ENCODE data around the gene MET.
"Not testable (repeated sequence)": the region's sequence is repeated elsewhere in the genome, so short reads cannot be mapped to it uniquely, and the experiment has no call there.

Gene MET

DNA sequence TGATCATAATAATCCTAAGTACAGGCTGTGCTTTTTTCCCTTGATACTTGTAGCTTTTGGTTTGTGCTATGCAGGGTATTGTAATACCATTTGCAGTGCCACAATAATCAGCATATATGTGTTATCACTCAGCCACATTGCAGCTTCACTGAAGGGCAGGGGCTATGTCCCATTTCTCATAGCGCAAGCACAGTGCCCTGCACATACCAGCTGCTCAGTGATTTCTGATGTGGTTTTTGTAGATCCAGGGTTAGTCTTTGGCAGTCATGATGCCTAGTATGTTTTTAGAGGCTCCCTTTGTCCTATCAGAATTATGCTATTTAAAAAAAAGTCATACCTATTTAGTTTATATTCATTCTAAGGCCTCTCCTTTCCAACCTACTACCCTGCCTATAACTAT, 25.8 kb downstream of the MET start:
- no peak for DNase-seq (ENCODE audit: low spot score)

DNA sequence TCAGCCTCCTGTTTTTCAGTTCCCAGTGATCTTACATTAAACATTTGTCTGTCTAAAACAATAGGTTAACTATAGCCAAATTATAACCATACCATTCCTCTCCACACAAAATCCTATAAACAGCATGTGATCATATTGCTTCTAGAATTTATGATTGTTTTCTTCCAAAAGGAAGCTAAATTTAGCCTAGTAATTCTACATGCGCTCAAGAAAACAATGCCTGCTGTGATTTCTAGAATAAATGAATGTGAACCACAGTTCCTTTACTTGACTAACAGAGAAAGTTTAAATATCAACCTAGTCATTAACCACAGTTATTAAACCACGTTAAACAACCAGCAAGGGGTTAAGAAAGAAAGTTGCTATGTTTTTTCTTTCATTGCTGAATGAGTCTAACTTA, 26.4 kb downstream of the MET start:
- no peak for DNase-seq (ENCODE audit: low spot score)

DNA sequence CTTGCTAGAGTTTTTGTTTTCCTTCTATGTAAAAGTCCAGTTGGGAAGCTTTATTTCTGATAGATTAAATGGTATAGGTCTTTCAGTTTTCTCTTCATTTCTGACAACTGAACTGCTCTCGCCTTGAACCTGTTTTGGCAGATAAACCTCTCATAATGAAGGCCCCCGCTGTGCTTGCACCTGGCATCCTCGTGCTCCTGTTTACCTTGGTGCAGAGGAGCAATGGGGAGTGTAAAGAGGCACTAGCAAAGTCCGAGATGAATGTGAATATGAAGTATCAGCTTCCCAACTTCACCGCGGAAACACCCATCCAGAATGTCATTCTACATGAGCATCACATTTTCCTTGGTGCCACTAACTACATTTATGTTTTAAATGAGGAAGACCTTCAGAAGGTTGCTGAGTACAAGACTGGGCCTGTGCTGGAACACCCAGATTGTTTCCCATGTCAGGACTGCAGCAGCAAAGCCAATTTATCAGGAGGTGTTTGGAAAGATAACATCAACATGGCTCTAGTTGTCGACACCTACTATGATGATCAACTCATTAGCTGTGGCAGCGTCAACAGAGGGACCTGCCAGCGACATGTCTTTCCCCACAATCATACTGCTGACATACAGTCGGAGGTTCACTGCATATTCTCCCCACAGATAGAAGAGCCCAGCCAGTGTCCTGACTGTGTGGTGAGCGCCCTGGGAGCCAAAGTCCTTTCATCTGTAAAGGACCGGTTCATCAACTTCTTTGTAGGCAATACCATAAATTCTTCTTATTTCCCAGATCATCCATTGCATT, 27.1 kb downstream of the MET start:
- DNase-seq (ENCODE audit: low spot score), result no peak

DNA sequence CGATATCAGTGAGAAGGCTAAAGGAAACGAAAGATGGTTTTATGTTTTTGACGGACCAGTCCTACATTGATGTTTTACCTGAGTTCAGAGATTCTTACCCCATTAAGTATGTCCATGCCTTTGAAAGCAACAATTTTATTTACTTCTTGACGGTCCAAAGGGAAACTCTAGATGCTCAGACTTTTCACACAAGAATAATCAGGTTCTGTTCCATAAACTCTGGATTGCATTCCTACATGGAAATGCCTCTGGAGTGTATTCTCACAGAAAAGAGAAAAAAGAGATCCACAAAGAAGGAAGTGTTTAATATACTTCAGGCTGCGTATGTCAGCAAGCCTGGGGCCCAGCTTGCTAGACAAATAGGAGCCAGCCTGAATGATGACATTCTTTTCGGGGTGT, 27.7 kb downstream of the MET start:
- DNase-seq (ENCODE audit: low spot score), result no peak

DNA sequence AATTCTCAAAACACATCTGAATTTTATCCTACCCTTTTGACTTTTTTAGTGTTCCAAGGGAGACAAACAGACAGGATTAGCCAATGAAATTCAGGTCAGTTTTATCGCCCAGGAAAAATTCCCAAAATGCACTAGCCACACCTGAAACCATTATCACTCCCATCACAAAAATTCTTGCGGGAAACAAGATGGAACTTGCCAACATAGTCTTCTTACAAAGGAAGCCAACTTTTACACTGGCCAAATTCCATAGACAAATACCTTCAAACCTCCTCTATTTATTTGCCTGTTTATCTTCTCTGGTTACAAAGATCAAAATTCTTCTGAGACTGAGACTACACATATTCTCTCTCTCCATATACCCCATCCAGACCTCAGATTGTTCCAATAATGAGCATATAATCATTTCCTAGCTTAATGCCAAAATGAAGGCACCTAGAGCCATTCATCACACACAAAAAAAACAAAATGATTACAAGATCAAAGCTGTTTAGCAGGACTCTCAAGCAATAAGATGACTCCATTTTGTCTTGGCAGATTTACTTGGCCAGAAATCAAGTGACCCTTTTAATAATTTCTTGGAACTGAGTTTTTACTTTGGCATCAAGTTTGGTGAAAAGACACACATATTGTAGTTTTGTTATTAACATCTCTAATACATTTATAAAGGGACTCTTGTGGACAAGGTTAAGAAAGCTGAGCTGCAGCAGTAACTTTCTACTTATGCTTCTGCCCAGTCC, 30.2 kb downstream of the MET start:
- DNase-seq (ENCODE audit: low spot score), result no peak

DNA sequence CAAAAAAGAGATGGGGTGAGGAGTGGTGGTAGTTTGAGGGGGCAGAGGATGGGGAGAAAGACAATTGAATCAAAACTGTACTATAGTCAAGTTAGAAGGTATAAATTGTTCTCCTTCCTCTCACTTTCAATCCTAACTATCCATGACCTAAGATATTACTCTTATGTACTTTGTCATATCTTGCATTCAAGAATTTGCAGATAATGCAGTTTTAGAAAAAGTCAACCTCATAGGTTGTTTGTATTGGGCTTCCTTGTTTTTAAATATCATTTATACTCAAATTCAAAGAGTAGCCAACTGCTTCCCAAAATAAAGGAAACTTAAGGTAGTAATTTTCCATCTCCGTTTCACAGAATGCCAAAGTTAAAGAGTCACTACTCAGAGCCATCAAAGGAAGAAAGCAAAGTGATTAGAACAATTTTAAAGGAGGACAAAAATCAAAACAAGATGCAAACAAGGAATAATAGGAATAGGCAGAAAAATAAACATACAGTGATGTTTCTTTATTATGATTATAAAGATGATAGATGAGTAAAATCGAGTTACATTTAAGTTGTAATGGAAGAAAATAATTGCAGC, 32.7 kb downstream of the MET start:
- DNase-seq (ENCODE audit: low spot score), result no peak

DNA sequence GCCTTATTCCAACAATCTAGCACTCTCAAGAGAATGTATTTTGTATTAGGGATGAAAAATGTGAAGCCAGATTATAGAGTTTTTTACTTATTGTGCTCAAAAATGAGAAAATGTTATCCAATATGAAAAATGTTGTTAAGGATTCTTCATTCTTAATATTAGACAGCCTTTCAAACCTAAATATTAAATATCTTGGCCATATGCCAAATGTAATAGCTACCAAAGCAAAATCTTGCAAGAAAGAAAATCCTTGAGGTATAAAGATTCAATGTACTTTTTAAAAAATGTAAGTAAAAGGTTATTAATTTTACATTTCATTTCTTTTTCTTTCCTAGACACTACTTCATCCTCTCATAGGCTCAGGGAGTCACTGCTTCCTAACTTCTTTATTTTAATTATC, 33.4 kb downstream of the MET start:
- DNase-seq (ENCODE audit: low spot score), result no peak

DNA sequence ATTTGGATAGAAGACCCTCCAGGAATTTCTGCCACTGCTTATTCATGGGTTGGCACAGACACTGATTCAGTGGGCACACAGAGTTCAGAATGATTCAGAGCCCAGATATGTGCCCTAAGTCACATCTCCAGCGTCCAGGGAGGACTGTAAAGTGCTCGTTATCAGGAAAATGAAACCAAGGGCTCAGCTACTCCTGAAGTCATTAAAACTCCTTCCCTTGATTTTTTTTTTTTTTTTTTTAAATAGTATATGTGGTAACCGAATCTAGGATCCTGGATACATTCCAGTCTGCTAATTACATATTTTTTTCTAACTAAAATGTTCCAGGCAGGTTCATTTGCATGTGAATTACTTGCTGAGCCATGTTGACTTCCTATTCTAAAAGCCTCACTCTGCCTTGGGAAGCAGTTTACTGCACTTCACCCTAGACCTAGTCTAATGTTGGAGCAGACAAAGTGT, 34.7 kb downstream of the MET start:
- no peak for DNase-seq (ENCODE audit: low spot score)

DNA sequence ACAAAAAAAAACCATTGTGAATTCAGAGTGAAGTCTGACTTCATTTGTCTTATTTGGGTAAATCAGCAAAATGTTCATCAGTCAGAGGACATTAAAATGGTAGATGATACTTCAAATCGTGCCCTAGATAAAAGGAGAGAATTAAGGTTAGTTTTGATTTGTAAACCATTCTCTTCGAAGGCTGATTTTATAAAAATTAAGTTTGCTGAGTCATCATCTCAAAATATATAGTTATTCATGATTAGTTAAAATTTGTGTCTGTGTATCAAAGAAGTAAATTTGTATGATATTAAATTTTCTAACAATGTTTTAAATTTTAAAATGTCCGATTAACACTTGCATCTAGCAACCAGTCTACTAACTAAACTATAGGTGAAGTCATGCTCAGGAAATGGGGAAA, 35.3 kb downstream of the MET start:
- DNase-seq (ENCODE audit: low spot score), result no peak

DNA sequence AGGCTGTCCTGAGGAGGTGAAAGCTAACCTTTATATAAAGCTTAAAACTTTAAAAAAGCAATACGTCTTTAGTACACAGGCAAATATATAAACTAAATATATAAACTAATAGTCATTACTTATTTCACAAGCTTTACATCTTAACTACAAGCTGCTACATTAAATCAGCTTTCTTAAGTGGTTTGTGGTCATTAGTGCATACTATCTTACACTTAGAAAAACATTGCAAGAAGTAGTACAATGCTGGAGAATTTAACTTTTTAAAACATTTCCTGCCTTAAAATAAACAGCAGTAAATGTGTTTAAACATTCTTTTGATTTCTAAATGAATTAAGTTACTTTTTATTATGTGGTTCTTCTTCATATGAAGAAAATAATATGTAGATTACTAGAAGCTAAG, 36.3 kb downstream of the MET start:
- no peak for DNase-seq (ENCODE audit: low spot score)

DNA sequence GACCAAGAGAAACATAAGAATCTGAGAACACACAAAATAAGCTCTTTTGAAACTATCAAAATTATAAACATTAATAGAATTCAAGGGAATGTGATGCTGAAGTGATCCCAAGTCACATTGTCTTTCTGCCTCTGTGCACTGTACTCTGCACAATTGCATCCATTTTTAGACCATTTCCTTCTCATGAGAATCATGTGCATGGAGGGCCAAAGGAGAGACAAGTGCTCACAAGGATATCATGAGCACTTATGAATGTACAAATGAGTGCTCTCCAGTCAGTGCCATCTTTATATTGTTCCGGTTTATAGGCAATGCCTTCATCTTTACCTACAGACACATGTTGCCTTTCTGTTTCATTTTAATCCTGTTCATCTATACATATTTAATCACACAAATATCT, 36.9 kb downstream of the MET start:
- DNase-seq (ENCODE audit: low spot score), result no peak

DNA sequence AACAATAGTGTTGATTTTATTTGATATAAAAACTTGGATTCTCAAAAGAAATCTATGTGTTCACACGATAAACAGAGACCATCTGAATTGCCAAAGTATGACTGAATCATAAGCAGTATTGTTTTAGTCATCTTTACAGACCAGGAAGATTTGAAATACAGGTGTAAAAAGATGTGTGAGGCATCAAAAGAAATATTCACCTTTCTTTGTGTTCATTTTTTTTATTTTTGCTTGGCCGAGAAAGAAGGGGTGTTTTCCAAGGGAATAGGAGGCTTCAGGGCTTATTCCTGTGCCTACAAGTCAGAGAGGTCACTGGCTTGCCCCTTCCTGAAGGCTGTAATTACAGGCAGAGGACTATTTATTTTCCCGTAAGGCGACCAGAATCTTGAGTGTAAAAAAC, 37.3 kb downstream of the MET start:
- DNase-seq (ENCODE audit: low spot score), result no peak

DNA sequence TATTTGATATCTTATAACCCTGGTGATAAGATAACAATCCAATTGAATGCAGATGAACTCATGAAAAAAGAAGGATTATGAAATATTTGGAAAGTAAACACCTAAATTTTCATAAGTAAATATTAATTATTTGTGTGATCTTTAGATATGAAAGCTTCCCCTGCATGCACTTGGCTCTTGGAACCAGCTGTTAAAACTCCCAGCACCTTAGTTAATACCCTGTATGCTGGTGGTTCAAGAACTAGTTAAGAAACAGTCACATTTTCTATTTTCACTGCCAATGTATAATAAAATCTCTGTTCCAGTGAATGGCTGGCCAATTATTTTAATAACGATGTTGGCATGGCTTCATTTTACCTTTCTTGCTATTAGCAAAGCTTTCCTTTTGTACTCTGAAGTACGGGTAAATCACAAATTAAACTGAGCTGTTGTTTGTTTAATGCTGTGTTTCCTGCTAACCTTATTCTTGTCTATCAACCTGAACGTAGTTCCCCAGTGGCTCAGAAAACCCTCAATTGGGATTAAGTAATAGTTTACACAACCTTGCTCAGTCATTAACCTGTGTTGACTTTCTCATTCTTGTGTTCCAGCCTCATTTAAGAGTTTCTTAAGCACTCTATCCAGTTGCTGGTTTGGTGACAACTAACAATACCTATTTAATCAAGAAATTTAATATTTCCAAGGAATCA, 38.9 kb downstream of the MET start:
- no peak for DNase-seq (ENCODE audit: low spot score)

DNA sequence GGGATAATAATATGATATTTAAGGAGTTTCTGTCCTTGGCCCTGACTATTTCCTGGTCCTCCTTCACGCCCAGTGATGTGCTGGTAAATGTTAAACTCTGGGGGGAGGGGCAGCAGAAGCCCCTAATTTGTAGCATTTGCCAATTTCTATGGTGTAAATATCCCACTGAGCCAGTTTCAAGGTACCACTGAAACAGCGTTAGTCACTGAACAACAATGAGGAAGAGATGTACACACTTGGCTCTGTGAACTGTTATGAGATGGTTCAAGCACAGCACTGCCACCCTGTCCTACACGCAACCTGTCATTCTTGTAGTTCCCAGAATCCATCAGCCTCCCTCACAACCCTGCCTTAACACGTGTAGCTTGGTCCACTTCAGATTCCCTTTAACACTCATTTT, 39.8 kb downstream of the MET start:
- no peak for DNase-seq (ENCODE audit: low spot score)

DNA sequence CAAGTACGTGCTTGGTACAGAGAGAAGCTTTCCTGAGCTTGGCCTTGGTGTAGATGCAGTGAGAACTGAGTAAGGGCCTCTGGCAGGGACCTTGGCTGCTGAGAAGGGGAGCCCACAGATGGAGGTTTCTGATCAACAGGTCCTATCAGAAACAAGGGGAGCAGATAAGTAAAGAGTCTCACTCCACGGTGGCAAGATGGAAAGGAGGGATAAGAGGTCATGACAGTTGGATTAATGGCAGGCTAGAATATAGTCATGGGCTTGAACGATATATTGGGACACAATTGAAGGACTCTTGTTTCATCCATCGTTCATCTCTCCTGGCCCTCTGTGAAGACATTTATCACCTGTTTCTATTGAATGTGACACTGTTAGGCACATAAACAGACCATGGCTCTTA, 41.5 kb downstream of the MET start:
- DNase-seq (ENCODE audit: low spot score), result no peak

DNA sequence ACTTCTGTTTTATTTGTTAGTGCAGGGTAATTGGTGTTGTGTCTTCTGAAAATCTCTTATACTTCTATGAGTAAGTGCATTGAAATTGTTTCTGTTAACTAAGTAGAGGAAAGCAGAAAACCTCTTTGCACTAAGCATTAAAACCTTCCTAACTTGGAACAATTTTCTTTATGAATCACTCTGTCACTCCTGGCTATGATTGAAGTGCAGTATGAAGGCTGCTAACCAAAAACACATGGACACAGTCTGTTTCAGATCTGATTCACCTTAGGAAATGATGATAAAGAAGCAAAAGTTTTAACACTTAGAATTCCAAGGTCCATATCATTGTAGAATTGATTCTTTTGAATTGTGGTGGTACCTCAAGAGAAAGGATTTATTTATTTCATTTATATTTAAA, 41.9 kb downstream of the MET start:
- no peak for DNase-seq (ENCODE audit: low spot score)

DNA sequence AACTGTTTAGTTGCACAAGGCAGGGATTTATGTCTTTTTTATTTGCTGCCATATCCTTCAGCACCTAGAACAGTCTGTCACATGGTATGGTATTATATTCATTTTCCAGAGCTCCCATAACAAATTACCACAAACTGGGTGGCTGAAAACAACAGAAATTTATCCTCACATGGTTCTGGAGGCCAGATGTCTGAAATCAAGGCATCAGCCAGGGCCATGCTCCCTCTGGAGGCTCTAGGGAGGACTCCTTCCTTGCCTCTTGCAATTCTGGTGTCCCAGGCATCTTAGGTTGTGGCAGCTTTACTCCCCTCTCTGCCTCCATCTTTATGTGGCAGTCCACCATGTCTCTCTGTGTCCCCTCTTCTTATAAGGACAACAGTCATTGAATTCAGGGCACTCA, 43.1 kb downstream of the MET start:
- DNase-seq (ENCODE audit: low spot score), result no peak

DNA sequence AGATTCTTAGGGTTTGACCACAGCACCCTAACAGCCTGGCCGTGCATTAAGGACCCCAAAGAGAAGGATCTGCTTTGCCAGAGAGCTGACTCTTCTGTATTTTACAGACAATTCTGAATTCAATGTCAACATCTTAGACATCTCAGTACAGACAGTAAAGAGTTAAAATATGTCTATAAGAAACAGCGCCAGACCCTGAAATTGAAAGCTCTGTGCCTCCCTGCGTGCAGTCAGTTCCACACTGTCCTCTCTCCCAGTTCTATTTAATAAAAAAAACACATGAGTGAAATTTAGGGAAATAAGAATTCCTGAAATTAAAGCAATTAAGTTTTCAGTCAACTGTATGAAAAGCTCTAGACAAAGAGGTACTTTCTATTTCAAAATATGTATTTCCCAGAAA, 45.1 kb downstream of the MET start:
- DNase-seq (ENCODE audit: low spot score), result no peak

DNA sequence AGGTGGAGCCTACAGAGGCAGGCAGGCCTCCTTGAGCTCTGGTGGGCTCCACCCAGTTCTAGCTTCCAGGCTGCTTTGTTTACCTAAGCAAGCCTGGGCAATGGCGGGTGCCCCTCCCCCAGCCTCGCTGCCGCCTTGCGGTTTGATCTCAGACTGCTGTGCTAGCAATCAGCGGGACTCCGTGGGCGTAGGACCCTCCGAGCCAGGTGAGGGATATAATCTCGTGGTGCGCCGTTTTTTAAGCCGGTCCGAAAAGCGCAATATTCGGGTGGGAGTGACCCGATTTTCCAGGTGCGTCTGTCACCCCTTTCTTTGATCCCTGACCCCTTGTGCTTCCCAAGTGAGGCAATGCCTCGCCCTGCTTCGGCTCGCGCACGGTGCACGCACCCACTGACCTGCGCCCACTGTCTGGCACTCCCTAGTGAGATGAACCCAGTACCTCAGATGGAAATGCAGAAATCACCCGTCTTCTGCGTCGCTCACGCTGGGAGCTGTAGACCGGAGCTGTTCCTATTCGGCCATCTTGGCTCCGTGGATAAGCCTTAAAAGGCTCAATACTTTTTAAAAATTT, 52.0 kb downstream of the MET start:
- not testable (repeated sequence) for DNase-seq (ENCODE audit: low spot score)

DNA sequence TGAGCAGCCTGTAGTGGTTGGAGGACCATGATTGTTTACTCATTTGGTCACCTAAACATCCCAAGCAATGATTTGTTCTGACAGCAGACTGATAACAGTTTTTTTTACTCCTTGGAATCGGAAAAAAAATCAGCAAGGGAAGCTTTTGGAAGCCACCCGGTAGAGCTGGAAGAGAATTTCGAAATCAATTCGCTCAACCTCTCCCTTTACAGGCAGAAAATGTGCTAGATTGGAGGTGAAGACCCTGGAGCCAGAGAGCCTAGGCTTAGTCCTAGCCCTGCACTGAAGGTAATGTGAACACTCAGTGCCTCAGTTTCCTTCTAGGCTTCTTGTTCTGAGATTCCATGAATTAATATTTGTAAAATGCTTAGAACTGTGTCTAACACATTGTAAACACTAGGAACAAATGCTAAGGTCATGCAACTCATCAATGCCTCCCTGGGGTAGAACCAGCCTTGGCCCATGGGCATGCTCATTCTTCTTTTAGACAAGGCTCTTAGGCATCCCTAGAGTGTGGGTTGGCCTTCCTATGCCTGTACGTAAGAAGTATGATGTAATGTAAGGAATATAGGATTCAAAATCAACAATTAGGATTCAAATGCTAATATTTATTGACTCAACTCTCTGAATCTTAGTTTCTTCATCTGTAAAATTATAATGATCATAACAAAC, 52.7 kb downstream of the MET start:
- DNase-seq (ENCODE audit: low spot score), result no peak

DNA sequence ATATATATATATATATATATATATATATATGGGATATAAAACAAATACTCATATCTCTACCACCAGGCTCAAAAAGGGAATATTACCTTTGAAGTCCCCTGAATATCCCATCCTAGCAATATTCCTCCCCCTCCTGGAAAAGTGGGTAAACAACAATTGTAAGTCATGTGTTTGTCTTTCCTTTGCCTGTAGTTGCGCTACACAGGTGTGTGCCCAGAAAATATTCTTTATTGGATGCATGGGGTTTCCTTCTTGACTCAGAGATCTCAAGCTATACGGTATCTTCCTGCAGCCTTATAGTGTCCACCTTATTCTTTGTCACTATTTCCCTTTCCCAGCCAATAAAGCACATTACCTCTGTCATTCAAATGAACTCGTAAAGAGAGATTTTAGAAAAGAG, 54.2 kb downstream of the MET start:
- DNase-seq (ENCODE audit: low spot score), result no peak
